ENCODE results near the gene ILKAP.

- no peak for TF ChIP-seq TAF1 (IDR thresholded peaks at IDR 0.05; ENCODE audit: borderline replicate concordance, insufficient read depth, low read length)
- TF ChIP-seq POLR2AphosphoS5 (IDR thresholded peaks at IDR 0.05; ENCODE audit: low read depth, low read length): no peak
- no peak for TF ChIP-seq FOXP2 (optimal IDR thresholded peaks at IDR 0.05; ENCODE audit: borderline replicate concordance, extremely low read depth, extremely low read length, insufficient read depth)
- no peak for TF ChIP-seq REST (IDR thresholded peaks at IDR 0.05; ENCODE audit: insufficient read depth in 1 of 2, low read depth in 2 of 2, low read length in 2 of 2)
- TF ChIP-seq SIN3A (IDR thresholded peaks at IDR 0.05; ENCODE audit: borderline replicate concordance, insufficient read depth, low read length): no peak
Measured at GRCh38 chr2:238140040-238140439, 63.5 kb downstream of the ILKAP start.

All from PFSK-1 (cell line).